Measurements from ENCODE around the gene MID1. TPM values are rescaled to one million over a fixed set of nuclear protein-coding genes. Genes with fewer than 3 reads are reported as not detected.

The MID1 gene
- total and polyA plus RNA-seq, 9 of the 15 experiments (the other 6 are each of a cell fraction or from before 2014, with no cell fraction given), result 0.07 to 0.54 (median 0.33) TPM

GRCh38 chrX:10467793-10468192 is 152.6 kb downstream of the MID1 start (continued):
- TF ChIP-seq FOXP4 (CRISPR knock-in tag; IDR thresholded peaks at IDR 0.05; ENCODE audit: borderline replicate concordance) (no peak), RBM17 (IDR thresholded peaks at IDR 0.05; ENCODE audit: borderline replicate concordance, low read depth, low read length) (no peak), ZNF584 (CRISPR knock-in tag; IDR thresholded peaks at IDR 0.05; ENCODE audit: low read depth) (no peak)

- ATAC-seq (no peak), FAIRE-seq (no peak), DNase-seq (ENCODE audit: extremely low read depth in 1 of 4, low spot score in 3 of 4) (no peak)
- 0% methylated on average over 2 of the region's 2 CpGs for WGBS (ENCODE audit: insufficient coverage, low coverage, missing lambda C conversion rate)
- Histone ChIP-seq H2AFZ (ENCODE audit: low read depth, low read length) (no peak overlapping the region), H3K36me3 (ENCODE audit: control insufficient read depth, insufficient read depth, low read length) (no peaks in the 10 kb centered on the region), H3K4me3 (no peak overlapping the region), H3K4me2 (ENCODE audit: insufficient read depth, low read length) (no peak overlapping the region), H3K27ac (ENCODE audit: extremely low read depth, low read depth, low read length) (no peak overlapping the region), H3K79me2 (ENCODE audit: control insufficient read depth, insufficient read depth, low read length) (no peaks in the 10 kb centered on the region), H3K9me3 (replicated peaks; ENCODE audit: control insufficient read depth, insufficient read depth, low read depth, low read length) (no peaks in the 10 kb centered on the region), H3K9ac (ENCODE audit: insufficient read depth in 1 of 2, low read depth in 2 of 2, low read length in 2 of 2) (no peak overlapping the region), H4K20me1 (replicated peaks; ENCODE audit: control insufficient read depth, insufficient read depth, low read length) (no peaks in the 10 kb centered on the region), H3K9me1 (ENCODE audit: control insufficient read depth, insufficient read depth, low read length) (no peaks in the 10 kb centered on the region), H3K4me1 (replicated peaks in 1 of 2; ENCODE audit: control insufficient read depth in 2 of 2, insufficient read depth in 2 of 2, low read length in 2 of 2) (no peaks in the 10 kb centered on the region), H3K27me3 (ENCODE audit: control insufficient read depth in 2 of 2, insufficient read depth in 2 of 2, low read length in 2 of 2) (no peaks in the 10 kb centered on the region)
- TF ChIP-seq ATF2 (CRISPR knock-in tag; IDR thresholded peaks at IDR 0.05) (no peak), RBM39 (optimal IDR thresholded peaks at IDR 0.05; ENCODE audit: low read depth, low read length) (no peak), RBM15 (IDR thresholded peaks at IDR 0.05; ENCODE audit: insufficient read depth, low read length) (no peak)
- BruUV-seq (replicated peaks), result no TSS peak
- in situ Hi-C loops (cut with MboI), result no loop called here
- intact Hi-C loops (cut with micrococcal nuclease), result no loop called here
- POLR2A ChIA-PET, result no interaction called here
- CTCF ChIA-PET (ENCODE audit: low intra/inter-chr PET ratio), result no interaction called here
These were observed 155.1 kb downstream of the MID1 start for GRCh38 chrX:10465254-10465653.
